Measurements from ENCODE around the gene CA9. TPM values are rescaled to one million over a fixed set of nuclear protein-coding genes. Genes with fewer than 3 reads are reported as not detected.

The CA9 gene
- total and polyA plus RNA-seq, 8 donors: 0.26 to 1.8 (median 1.3) TPM; not detected in 1

GRCh38 chr9:35713578-35713977 lies 39.9 kb downstream of the CA9 start:
- H3K4me1 ChIP-seq: no peaks in the 10 kb centered on the region
- no peak overlapping the region for H3K27ac ChIP-seq
- H3K9me3 ChIP-seq: no peaks in the 10 kb centered on the region
- intact Hi-C loops (cut with DNase I): no loop called here
- peaks cover 2 to 100% of the 10 kb centered on the region in 2 donors for H3K36me3 ChIP-seq
- no peak for TF ChIP-seq CTCF (IDR thresholded peaks at IDR 0.05)
- no peak overlapping the region for H3K4me3 ChIP-seq
- no peaks in the 10 kb centered on the region for H3K27me3 ChIP-seq
- DNase-seq (no peak), ATAC-seq (no peak)

GRCh38 chr9:35714123-35714522 lies 40.4 kb downstream of the CA9 start:
- Histone ChIP-seq H3K4me1 (no peaks in the 10 kb centered on the region), H3K4me3 (no peak overlapping the region), H3K36me3 (peaks cover 2 to 100% of the 10 kb centered on the region in 2 donors), H3K27ac (no peak overlapping the region), H3K9me3 (no peaks in the 10 kb centered on the region), H3K27me3 (no peaks in the 10 kb centered on the region)
- ATAC-seq (no peak), DNase-seq (no peak)
- intact Hi-C loops (cut with DNase I): no loop called here
- no peak for TF ChIP-seq CTCF (IDR thresholded peaks at IDR 0.05)

- TF ChIP-seq CTCF (IDR thresholded peaks at IDR 0.05): no peak
- H3K27me3 ChIP-seq: no peaks in the 10 kb centered on the region
- no peak overlapping the region for H3K27ac ChIP-seq
- no peaks in the 10 kb centered on the region for H3K9me3 ChIP-seq
- no peak overlapping the region for H3K4me3 ChIP-seq
- H3K4me1 ChIP-seq: no peaks in the 10 kb centered on the region
- ATAC-seq: no peak
- H3K36me3 ChIP-seq: peaks cover 6 to 100% of the 10 kb centered on the region in 2 donors
- intact Hi-C loops (cut with DNase I): no loop called here
- DNase-seq: no peak
Observed at GRCh38 chr9:35714579-35715252, 41.0 kb downstream of the CA9 start.

GRCh38 chr9:35716230-35716629 lies 42.5 kb downstream of the CA9 start:
- TF ChIP-seq CTCF (IDR thresholded peaks at IDR 0.05): no peak
- Histone ChIP-seq H3K36me3 (peaks cover 6 to 100% of the 10 kb centered on the region in 2 donors), H3K4me3 (no peak overlapping the region), H3K27ac (no peak overlapping the region), H3K27me3 (no peaks in the 10 kb centered on the region), H3K4me1 (no peaks in the 10 kb centered on the region), H3K9me3 (no peaks in the 10 kb centered on the region)
- DNase-seq (no peak), ATAC-seq (no peak)
- intact Hi-C loops (cut with DNase I): no loop called here

GRCh38 chr9:35717132-35717870 lies 43.6 kb downstream of the CA9 start:
- DNase-seq (no peak), ATAC-seq (no peak)
- peaks cover 10 to 100% of the 10 kb centered on the region in 2 donors for H3K36me3 ChIP-seq
- intact Hi-C loops (cut with DNase I): no loop called here
- no peaks in the 10 kb centered on the region for H3K4me1 ChIP-seq
- no peaks in the 10 kb centered on the region for H3K9me3 ChIP-seq
- no peaks in the 10 kb centered on the region for H3K27me3 ChIP-seq
- no peak overlapping the region for H3K27ac ChIP-seq
- no peak overlapping the region for H3K4me3 ChIP-seq
- no peak for TF ChIP-seq CTCF (IDR thresholded peaks at IDR 0.05)

All from left lung (tissue), 10 donors.